ACHN (cell line): Measurements from ENCODE around the gene PYGB.
"Not testable (repeated sequence)": the region's sequence is repeated elsewhere in the genome, so short reads cannot be mapped to it uniquely, and the experiment has no call there.

Source experiments
- DNase-seq: peaks from one replicate; pipeline ENCODE4 v3.0.0-alpha.2; 2015
- in situ Hi-C: cut with HindIII; loops from 2 replicates; pipeline ENCODE4 v1.10.0; 2017; ENCODE audit warnings: low sequenced_read_pairs, low pct_ligation_motif_present, low pct_unique_long_range_greater_than_20kb

The PYGB gene

DNA sequence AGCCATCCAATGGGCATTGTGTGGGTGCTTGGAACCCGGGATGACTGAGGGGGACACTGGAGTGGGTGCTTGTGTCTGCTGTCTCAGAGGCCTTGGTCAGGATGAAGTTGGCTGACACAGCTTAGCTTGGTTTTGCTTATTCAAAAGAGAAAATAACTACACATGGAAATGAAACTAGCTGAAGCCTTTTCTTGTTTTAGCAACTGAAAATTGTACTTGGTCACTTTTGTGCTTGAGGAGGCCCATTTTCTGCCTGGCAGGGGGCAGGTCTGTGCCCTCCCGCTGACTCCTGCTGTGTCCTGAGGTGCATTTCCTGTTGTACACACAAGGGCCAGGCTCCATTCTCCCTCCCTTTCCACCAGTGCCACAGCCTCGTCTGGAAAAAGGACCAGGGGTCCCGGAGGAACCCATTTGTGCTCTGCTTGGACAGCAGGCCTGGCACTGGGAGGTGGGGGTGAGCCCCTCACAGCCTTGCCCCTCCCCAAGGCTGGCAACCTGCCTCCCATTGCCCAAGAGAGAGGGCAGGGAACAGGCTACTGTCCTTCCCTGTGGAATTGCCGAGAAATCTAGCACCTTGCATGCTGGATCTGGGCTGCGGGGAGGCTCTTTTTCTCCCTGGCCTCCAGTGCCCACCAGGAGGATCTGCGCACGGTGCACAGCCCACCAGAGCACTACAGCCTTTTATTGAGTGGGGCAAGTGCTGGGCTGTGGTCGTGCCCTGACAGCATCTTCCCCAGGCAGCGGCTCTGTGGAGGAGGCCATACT is 49.4 kb downstream of the PYGB start:
- no peak for DNase-seq
- in situ Hi-C loops = no loop called here

- in situ Hi-C loops = no loop called here
- DNase-seq = peak; percentile 60
These were observed 51.9 kb downstream of the PYGB start for GRCh38 chr20:25299806-25300205.

DNA sequence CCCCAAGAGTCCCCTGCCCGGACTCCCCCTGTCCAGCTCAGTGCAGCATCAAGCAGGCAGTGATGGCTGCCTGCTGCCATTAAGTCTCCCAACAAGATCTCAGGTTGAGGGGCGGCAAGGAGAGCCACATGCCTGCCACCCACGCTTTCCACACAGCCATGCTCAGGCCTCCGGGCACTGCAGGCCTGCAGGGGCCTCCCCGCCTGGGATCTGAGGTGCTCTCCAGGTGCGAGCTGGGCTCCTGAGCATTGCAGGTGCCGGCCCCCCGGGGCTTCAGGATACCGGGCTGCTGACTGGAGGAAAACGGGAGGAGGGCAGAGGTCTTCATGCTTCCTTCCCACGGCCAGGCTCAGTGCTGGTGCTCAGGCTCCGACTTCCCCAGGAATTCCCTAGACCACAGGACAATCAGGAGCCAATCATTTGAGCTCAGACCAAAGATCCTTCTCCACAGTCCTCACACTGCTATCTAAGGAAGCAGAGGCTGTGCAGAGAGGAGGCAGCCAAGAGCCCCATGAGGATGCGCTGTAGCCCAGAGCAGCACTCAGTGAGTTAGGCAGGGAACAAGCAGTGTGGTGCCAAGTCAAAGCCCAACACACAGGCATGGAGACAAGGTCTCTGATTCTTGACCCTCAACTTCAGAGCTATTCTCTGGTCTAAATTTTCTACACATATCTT is 52.7 kb downstream of the PYGB start:
- in situ Hi-C loops = no loop called here
- peak; percentile 40 for DNase-seq

DNA sequence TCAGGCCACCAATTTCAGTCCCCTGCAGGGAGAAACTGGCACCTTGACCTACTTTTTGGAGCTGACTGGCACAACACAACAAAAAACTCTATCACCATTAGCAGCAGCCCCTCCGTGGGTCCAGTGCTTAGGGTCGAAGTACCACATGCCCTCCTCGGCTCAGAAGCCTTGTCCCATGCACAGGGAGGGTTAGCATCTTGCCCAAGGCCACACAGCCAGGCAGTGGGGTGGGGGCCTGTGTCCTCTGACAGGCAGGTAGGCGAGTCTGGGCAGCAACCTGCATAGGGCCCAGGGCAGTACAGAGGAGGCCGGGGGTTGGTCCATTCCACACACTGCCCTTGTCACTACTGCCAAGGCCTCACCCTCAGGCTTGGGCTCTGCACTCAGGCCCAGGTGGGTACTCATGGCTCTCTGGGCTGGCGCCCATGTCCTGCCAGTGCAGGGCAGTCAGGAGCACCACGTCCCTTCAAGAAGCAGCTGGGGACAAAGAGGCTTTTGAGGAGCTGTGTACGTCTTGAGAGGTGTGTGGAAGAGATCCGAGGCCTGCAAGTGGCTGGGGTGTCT is 53.6 kb downstream of the PYGB start:
- DNase-seq = no peak
- in situ Hi-C loops = no loop called here

DNA sequence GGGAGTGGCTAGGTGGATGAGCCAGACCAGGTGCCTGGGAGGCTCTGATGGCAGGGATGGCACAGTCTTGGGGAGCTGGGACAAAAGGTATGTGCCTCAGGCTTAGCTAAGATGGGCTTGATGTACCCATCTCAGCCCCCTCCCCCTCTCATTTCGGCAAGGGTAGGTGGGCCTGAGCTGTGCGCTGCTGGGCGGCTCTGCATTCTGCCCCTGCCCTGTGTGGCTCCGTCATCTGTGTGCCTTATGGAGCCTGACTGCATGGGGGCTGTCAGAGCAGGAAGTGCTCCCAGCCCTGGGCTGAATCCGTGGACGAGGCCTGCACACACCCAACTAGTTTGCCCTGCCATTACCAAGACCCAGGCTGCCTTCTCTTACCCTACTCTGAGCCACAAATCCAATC is 54.7 kb downstream of the PYGB start:
- in situ Hi-C loops = no loop called here
- DNase-seq = no peak

DNA sequence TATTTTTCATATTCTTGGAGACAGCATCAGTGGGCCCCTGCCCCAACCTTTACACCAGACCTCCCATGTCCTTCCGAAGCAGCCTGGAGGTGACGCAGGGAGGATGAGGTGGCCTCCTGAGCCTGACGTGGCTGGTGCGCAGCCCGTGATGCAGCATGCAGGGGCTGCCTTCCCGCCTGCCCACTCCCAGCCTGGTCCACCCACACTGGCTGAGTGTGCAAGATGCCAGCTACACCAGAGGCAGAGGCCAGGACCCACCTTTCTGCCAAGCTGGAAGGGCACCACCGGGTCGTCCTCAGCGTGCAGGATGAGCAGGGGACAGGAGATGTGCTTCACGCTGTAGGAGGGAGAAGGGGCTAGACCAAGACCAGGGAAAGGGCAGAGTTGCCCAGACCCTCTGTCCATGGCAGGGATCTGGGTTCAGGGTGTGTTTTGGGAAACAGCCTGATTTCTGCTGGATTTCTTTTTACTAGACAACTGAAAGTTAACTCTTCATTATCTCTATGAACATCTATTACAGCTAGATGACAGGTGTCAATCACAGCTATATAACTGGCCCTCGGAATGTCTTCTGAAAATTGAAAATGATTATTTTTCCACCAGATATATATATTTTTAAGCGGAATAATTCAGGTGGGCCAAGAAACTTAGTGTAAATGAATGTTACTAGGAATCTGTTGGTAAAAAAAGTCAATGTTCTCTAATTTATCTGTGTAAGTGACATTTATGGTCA is 55.6 kb downstream of the PYGB start:
- in situ Hi-C loops = no loop called here
- no peak for DNase-seq

DNA sequence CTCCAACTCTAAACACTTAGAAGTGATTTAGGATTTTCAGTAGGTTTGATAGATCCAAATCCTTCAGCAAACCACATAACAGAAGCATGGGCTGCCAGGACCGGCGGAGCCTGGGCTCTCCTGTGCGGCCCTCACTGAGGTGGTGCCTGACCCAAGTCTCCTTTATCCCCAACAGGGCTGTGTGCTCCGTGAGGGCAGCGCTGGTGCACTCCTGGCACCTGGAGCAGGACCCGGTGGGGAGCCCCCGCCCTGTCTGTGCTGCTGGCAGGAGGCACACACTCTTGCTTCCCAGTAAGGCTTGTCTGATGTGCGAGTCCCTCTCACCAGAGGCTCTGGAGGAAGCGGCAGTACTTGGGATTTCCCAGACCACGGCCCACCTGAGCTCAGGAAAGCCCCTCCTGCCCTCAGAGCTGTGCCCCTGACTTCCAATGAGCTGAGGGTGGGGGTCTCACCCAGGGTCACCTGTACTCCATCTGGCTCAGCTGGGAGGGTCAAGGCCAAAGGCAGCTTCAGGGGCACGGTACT is 56.2 kb downstream of the PYGB start:
- DNase-seq = no peak
- in situ Hi-C loops = no loop called here

DNA sequence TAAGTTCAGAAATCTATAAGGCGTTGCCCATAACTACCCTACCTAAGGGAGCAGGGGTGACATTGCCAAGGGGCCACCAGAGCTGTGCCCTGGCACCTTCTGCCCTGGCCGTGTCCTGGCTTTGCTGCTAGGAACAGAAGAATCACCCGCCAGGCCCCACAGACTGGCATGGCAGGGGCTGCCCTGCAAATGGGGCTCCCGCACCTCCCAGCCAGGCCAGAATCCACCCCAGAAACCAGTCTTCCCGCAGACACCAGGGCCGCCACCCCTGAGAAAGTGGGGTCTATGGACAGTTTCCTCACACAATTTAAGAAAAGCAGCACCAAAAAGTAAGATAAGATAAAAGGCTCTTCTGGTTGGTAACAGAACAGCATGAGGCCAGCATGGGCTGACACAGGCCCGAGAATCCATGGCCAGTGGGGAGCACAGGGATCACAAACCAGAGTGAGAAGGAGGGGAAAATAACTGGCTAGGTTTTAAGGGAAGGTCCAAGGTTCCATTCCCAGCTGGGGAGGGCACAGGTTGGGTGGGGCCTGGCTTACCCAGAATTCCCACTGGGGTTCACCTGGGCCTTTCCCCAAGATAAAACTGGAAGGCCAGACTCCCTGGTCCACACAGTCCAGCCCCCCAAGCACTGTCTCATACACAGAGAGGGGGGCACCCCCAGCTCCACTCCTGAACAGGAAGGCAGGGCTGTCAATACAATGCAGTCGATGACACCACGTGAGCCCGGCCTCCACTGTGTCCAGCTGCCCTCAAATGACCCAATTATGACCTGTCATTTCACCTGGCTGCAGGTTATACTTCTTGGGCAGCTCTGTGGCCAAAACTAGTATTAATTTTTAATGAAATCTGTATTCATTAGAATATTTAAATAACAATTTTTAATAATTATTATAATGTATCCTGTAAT is 59.4 kb downstream of the PYGB start:
- in situ Hi-C loops = no loop called here

GRCh38 chr20:25308083-25308491 is 60.2 kb downstream of the PYGB start:
- no peak for DNase-seq
- in situ Hi-C loops = no loop called here

More for the DNA sequence above, 59.4 kb downstream of the PYGB start:
- no peak for DNase-seq

- DNase-seq = peak; percentile 83
- in situ Hi-C loops = no loop called here
These were observed 60.9 kb downstream of the PYGB start for GRCh38 chr20:25308671-25309394.

DNA sequence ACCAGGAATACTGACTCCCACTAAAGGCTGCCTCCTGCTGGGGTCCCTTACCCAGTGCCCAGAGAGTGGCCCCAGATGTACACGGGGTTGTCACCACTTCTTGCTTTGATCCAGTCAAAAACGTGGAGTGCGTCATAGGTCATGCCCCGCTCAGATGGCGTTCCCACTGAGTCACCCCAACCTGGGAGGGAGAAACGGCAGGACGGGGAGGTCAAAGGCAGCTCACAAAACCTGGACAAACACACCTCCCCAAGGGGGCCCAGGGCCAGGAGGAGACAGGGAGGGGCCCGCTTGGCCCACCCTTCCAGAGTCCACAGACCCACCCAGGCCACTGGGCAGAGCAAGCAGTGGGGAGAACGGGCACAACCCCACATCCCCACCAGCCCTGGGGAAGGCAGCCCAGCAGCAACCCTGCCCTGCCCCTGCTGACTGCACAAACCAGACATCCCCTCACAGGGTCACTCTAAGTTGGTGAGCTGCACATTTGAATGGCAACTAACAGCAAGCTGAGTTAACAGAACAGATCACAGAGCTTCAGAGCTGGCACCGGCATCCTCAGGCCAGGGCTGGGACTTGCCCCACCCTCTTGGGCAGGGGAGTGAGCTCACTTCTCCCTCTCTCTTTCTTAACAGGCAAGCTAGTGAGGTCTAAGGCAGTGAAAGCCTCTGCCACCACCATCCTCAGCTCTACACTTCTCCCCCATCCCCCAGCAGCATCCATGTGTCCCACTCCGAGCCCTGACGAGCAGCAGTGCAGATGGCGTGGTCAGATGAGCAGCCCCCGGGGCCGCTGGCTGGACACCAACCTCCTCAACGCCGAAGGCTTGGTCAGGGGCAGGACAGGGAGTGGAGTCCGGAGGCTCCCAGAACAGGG is 61.7 kb downstream of the PYGB start:
- DNase-seq = peak; percentile 85
- in situ Hi-C loops = no loop called here

DNA sequence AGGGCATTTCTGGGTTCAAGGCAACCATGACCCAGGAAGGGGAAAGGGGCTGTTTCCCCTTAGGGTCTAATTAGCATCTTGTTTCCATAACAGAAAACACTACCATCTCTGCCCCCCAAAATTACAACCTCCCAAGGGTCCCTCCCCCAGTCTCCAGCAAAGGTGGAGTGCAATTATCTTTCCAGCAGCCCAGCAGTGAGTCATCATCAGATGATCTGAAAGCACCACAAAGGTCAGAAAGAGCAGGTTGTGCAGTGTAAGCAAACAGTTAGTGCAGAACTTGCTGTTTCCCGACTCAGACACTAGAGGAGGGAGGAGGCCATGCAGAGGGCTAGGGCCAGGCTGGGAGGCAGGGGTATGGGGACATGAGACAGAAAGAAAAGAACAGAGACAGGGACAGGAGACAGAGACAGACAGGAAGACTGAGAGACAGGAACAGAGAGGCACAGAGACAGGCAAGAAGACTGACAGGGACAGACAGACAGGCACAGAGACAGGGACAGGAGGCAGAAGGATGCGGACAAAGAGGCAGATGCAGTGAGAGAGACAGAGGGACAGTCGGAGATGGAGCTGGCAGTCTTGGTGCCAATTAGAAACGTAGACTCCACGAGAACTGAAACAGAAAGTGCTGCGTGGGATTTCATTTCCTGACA is 62.5 kb downstream of the PYGB start:
- in situ Hi-C loops = no loop called here
- DNase-seq = peak; percentile 95

DNA sequence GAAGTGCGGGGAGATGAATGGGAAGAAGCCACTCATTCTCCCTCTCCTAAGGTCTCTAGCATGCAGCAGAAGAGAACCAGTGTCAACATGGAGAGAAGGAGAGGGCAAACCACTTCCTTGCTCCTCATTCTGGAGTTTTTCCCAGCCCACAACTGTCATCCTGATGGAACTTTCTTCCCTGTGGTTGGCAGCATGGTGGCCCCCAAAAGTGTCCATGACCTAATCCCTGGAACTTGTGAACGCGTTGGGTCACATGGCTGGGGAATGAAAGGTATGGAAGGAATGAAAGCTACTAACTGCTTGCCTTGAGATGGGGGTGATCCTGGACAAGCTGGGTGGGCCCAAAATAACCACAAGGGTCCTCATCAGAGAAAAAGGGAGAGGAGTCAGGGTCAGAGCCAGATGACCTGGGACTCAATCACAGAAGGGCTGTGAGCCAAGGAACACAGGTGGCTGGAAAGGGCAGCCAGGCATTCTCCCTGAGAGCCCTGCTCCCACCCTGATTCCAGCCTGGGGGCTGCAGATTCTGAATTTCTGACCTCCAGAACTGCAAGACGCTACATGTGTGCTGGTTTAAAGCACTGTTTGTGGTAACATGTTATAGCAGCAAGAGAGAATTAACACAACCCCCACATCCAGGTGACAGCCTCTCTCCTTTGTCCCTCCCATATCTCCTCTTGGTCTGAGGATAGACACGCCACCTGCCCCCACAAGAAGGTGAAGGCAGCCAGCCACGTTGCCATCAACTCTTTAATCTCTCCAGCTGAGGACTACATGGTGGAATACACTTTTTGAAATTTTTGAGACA is 63.2 kb downstream of the PYGB start:
- peak; percentile 78 for DNase-seq
- in situ Hi-C loops = no loop called here

DNA sequence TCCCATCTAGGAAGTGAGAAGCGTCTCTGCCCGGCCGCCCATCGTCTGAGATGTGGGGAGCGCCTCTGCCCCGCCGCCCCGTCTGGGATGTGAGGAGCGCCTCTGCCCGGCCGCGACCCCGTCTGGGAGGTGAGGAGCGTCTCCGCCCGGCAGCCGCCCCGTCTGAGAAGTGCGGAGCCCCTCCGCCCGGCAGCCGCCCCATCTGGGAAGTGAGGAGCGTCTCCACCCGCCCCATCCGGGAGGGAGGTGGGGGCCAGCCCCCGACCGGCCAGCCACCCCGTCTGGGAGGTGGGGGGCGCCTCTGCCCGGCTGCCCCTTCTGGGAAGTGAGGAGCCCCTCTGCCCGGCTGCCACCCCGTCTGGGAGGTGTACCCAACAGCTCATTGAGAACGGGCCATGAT is 64.8 kb downstream of the PYGB start:
- in situ Hi-C loops, DNase-seq: not testable (repeated sequence)

GRCh38 chr20:25313593-25313992 is 65.7 kb downstream of the PYGB start:
- in situ Hi-C loops = no loop called here
- no peak for DNase-seq
